Stimulated activated CD4-positive, alpha-beta T cell treated with anti-CD3 and anti-CD28 coated beads, Interleukin-1b, Interleukin-23, amount 100 ng/mL, for 24 hours (primary cell): ENCODE results near the gene GLB1L2.

Source experiments
- DNase-seq, 4 experiments: peaks; one replicate each; pipeline ENCODE4 v3.0.0-alpha.2; 2020; ENCODE audit warnings: low read depth in 4 of 4, low spot score in 1 of 4

GLB1L2 gene

GRCh38 chr11:134383576-134384221, 51.9 kb downstream of the GLB1L2 start:
- no peak for DNase-seq

- no peak for DNase-seq
These were observed 52.6 kb downstream of the GLB1L2 start for GRCh38 chr11:134384406-134384805.

- no peak for DNase-seq
These were observed 53.4 kb downstream of the GLB1L2 start for GRCh38 chr11:134385171-134385570.

- DNase-seq, result no peak
These were observed 54.2 kb downstream of the GLB1L2 start for GRCh38 chr11:134385774-134386565.

DNA sequence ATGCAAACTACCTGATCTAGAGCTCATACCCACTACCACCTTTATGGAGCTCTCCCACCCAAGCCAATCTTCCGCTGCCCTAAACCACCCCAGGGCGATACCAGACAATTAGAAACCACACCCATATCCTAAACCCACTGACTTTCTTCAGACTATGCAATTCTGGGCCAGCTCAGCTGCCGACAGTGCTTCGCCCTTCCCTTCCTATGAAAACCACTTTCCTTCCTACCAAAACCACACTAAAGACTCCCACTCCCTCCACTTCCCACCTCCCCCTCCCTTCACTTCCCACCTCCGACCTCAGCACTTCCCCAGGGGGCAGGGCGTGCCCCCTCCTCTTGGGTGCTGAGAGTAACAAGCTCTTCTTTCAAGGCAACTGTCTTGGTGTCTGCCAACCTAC, 55.2 kb downstream of the GLB1L2 start:
- DNase-seq, result no peak

DNA sequence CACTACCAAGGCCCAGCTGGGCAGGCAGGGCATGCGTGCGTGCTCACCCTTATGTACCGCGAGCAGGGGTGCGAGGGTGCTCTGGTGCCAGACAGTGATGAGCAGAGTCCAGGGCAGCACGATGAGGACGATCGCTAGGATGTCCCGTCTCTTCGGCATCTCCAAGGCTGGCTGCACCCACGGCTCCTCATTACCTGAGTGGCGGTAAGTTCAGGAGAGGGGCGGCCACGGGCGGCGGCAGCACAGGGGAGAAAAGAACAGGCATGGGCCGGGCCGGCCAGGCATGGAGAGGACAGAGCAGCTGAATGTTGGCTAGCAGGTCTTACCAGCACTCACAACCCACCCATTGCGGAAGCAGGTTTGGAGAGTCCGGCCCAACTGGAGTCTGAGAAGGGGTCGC, 55.7 kb downstream of the GLB1L2 start:
- no peak for DNase-seq

DNA sequence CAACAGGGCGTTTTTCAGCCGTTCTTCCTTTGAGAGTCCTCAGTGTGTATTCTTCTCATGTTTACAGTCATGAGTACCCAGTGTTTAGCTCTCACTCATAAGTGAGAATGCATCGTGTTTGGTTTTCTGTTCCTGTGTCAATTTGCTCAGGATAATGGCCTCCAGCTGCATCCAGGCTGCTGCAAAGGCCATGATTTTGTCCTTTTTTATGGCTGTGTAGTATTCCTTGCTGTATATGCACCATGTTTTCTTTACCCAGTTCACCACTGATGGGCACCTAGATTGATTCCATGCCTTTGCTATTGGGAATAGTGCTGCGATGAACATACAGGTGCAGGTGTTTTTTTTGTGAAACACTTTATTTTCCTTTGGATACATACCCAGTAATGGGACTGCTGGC, 56.8 kb downstream of the GLB1L2 start:
- DNase-seq, result no peak

- no peak for DNase-seq
These were observed 57.8 kb downstream of the GLB1L2 start for GRCh38 chr11:134389464-134390180.

DNA sequence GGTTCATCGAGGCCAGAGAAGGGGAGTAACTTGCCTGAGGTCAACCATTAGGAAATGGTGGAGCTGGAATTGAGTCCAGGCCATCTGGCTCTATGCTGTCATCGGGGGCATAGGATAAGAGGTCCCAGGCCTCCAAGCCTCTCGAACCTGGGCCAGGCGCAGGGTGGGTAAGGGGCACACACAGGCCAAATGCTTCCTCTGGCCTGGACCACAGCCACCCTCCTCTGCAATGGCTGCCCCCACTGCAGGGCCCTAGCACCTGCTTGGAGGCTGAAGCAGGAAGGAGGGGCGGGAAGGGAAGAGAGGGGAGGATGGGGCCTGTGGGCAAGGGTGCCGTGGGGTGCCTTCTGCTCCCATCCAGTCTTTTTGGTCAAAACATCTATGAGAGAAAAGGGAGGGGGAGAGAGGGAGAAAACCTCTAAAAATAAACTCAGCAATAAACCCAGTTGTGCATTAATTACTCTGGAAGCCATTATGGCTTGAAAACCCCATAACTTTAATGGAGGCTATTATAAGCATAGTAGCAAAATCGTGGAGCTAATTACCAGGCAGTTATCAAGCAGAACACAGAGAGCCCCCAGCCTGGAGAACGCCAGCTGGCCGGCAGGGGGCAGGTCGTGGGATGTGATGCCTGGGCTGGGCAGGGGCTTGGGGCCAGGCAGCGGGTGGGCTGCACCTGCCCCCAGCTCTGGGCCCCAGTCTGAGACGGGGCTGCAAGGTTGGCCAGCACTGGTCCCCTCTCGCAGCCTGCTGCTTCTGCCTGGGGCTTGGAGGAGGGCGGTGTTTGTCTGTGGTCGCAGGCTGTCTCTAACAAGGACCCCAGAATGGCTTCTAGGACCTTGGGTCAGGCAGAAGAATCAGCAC, 59.1 kb downstream of the GLB1L2 start:
- no peak for DNase-seq

- no peak for DNase-seq
These were observed 59.9 kb downstream of the GLB1L2 start for GRCh38 chr11:134391656-134392055.

DNA sequence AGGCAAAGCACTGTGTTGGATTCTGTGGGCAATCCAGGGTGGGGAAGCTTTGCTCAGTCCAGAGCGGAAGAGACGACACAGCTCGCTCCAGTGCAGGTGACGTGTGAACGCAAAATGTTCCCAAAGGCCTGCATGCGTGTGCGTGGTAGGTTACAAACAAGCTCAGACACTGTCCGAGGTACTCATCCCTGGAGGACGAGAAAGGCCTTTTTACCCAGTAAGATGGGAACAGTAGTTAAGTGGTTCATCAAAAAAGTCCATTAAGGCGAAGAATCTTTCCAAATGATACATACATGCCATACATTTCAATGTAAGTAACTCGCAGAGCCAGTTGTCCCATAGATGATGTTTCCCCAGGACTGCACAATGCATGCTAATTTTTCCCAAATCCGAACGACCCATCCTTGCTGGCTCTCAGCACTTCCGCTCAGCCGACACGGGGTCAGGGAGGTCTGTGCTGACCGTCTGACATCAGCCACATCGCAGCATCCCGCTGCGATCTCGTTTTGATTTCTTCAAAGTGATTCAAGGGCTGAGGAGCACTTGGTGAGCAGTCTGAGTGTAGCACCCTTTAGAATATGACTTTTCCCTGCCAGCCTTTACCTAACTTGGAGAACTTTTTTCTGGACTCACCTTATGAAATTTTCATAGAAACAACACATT, 61.3 kb downstream of the GLB1L2 start:
- no peak for DNase-seq

DNA sequence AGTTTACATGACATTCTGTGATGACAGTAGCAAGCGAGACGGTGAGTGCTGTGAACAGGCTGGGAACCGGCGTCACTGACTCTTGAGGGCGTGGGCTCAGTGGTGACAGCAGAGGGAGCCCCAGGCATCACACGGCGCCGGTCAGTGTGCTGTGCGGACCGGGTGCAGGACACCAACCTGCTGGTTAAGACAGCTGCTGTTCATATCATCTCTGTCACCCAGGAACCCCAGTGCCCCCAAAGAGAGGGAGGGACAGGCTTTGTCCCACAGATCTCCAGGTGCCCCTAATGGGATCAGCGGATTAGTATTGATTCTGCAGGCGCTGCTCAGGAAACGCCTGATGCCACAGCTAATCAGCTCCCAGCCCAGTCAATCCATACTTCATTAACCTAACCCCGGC, 61.9 kb downstream of the GLB1L2 start:
- no peak for DNase-seq

- DNase-seq, result no peak
These were observed 62.5 kb downstream of the GLB1L2 start for GRCh38 chr11:134394311-134394710.

DNA sequence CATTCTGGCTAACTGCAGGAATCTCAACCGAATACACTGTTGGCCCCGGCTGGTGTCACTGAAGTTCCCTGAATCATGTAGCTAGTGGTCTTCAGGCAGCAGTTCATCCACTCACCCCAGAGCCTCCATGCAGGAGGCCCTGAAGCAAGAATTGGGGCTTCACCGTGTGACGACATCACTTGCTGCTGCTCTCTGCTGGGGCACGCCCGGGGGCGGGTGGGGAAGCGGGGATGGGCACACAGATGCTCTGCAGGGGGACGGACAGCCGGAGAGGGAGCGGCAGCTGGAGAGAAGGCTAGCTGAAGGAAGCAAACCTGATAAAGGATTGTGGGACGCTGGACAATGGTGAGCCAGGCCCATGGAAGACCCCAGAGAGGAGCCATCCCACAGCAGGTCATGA, 63.2 kb downstream of the GLB1L2 start:
- no peak for DNase-seq

- no peak for DNase-seq
These were observed 65.7 kb downstream of the GLB1L2 start for GRCh38 chr11:134397304-134398078.

DNA sequence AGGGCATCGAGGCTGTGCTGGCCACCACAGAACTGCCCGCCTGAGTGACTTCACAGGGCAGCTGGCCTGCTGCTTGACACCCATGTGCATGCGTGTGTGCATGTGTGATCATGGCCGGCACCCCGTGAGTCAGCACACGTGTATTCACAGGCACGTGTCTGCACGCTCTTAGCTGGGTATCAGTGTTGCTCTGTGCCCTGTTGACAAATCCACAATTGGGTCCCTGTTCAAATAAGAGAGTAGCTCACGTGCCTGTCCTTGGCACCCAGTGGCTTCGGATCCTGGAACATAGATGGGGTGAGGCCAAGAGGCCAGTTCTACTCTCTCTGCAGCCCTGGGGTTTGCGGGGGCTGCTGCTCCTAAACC, 66.3 kb downstream of the GLB1L2 start:
- DNase-seq, result no peak

DNA sequence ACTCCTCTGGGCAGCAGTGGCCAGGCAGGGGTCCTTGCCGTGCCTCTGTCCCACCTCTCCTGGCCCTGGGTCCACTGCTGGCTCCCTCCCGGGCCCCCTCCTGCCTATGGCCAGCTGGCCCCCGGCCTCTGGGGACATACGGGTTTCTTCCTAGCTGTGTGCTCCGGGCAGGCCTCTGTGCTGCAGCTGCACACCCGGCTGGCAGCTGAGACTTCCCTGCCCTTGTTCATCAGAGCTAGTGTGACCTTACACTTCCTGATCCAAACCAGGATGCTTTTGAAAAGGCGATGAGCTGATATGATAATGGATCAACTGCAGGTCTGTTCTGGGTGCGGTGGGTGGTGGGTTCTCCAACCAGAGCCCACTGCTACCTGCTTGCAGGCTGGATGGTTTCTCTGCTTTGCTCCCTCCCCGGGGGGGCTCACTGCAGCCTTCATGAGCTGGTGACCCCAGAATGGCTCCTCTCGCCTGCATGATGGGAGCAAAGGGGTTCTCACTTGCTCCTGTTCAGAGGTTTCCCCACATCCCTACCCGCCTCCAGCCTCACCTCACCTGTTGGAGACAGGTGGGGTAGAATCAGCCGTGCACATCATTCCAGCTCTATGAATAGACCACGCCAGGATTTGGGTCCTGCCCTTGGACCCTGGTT, 67.0 kb downstream of the GLB1L2 start:
- DNase-seq, result no peak

DNA sequence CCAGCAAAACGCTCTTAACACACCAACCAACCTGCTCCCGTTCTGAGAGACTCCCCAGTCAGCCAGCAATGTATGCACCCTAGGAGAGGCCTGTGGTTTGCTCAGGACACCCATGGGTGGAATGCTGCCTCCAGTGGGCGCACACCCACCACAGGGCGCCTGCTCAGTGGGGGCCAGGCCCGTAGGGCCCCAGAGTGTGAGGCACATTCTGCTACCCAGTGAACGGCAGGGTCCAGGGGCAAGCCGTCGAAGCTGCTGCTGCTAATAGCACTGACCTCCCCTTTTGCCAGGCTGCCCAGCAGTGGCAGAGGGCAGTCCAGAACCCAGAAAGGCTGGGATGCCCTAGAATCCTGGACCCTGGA, 67.5 kb downstream of the GLB1L2 start:
- DNase-seq, result no peak

DNA sequence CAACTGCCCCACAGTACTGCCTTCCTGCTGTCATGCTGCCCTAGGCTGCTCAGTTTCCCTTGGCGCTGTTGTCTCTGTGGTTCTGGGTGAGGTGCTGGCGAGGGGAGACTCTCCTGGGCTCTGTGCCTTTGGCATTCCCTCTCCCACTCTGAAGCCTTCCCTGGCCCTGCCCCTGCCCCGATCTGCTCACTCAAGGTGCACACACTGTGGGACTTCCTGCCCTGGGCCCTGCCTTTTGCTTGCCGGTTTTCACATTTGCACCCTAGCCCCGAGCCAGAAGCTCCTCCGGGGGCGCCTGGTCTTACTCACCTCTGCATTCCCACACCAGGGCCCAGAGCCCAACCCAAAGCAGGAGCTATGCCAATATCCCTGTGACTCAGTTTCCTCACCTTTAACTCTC, 68.2 kb downstream of the GLB1L2 start:
- no peak for DNase-seq
